ENCODE measurements around the gene GPATCH2.

DNA sequence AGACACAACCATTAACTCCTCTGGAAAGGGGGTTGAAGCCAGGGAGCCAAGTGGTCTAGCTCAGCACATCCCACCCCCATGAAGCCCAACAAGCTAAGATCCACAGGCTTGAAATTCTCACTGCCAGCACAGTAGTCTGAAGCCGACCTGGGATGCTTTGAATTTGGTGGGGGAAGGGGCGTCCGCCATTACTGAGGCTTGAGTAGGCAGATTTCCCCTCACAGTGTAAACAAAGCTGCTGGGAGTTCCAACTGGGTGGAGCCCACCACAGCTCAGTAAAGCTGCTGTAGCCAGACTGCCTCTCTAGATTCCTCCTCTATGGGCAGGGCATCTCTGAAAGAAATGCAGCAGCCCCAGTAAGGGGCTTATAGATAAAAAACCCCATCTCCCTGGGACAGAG lies 193.5 kb downstream of the GPATCH2 start:
- TF ChIP-seq, protein P1, sequence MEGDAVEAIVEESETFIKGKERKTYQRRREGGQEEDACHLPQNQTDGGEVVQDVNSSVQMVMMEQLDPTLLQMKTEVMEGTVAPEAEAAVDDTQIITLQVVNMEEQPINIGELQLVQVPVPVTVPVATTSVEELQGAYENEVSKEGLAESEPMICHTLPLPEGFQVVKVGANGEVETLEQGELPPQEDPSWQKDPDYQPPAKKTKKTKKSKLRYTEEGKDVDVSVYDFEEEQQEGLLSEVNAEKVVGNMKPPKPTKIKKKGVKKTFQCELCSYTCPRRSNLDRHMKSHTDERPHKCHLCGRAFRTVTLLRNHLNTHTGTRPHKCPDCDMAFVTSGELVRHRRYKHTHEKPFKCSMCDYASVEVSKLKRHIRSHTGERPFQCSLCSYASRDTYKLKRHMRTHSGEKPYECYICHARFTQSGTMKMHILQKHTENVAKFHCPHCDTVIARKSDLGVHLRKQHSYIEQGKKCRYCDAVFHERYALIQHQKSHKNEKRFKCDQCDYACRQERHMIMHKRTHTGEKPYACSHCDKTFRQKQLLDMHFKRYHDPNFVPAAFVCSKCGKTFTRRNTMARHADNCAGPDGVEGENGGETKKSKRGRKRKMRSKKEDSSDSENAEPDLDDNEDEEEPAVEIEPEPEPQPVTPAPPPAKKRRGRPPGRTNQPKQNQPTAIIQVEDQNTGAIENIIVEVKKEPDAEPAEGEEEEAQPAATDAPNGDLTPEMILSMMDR (conservative IDR thresholded peaks at IDR 0.05 in 1 of 2, IDR thresholded peaks at IDR 0.05 in 1 of 2; ENCODE audit: low read depth in 1 of 2, low read length in 2 of 2) = no peak
- no peak for TF ChIP-seq EZH2 (IDR thresholded peaks at IDR 0.05; ENCODE audit: low read length, missing control alignments)

Measured in fibroblast of lung (primary cell).